Hindlimb muscle (tissue), 1 donor: ENCODE data around the gene TSPAN2. TPM values are rescaled to one million over a fixed set of nuclear protein-coding genes. Genes with fewer than 3 reads are reported as not detected.

Experiments used
- DNase-seq: peaks from one replicate; pipeline ENCODE4 v3.0.0-alpha.2; 2013
- polyA plus RNA-seq: library from polyadenylated mRNA; unstranded; fragments of 120-200 nt; gene quantifications from one replicate; pipeline ENCODE4 v1.2.1, GENCODE V29; 2013; ENCODE audit not compliant: insufficient read length

The TSPAN2 gene
- polyA plus RNA-seq, 1 donor: 9.4 TPM

- DNase-seq: no peak
Measured at GRCh38 chr1:115074839-115075534, 14.3 kb downstream of the TSPAN2 start.

GRCh38 chr1:115073298-115074087, 15.8 kb downstream of the TSPAN2 start:
- no peak for DNase-seq

DNA sequence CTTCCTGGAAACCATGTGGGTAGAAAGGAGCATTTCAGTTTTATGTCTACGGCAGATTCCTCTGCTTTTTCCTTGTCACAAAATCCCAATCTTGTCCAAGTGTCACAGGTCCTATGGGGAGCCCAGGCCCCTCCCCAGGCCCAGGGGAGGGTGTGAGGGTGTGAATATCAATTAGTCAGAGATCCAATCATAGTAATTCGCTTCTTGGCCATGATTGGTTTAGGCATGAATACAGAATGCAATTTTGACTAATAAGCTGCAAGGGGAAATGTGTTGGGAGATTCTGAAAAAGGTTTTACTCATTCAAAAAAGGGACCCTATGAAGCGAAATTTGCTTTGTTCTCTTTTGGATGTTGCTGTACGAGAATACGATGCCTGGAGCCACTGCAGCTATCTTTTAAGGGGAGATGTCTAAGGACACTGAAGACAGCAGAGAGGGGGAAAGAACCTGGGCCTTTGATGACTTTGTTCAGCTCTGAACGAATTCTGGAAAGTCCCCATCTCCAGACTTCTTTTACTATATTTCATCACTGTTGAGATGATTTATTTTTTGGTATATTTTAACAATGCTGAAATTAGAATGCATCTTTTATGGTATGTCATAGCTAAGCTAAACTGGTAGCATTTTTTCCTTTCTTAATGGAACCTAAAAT, 18.2 kb downstream of the TSPAN2 start:
- DNase-seq: no peak

GRCh38 chr1:115069659-115070308, 19.5 kb downstream of the TSPAN2 start:
- DNase-seq: no peak

- DNase-seq: no peak
Measured at GRCh38 chr1:115068826-115069585, 20.3 kb downstream of the TSPAN2 start.

- DNase-seq: no peak
Measured at GRCh38 chr1:115067161-115067859, 22.0 kb downstream of the TSPAN2 start.

DNA sequence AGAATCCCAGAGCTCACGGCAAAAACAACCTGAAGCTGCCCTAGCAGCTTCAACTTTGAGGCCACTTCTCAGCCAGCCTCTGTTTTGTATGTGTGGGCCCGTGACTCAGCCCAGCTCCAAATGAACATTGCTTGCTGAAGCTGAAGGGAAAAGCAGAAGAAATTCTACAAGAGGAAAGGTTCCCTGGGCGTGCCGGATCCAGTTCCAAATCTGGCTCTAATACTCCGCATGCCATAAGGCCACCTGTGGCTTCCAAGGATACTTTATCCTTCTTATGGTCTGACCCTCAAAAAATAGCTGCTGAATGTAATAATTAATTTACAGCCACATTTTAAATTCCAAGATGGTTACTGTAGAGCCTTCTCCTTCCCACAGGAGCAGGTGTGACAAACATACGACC, 24.3 kb downstream of the TSPAN2 start:
- DNase-seq: no peak

- DNase-seq: no peak
Measured at GRCh38 chr1:115064461-115064860, 24.8 kb downstream of the TSPAN2 start.

DNA sequence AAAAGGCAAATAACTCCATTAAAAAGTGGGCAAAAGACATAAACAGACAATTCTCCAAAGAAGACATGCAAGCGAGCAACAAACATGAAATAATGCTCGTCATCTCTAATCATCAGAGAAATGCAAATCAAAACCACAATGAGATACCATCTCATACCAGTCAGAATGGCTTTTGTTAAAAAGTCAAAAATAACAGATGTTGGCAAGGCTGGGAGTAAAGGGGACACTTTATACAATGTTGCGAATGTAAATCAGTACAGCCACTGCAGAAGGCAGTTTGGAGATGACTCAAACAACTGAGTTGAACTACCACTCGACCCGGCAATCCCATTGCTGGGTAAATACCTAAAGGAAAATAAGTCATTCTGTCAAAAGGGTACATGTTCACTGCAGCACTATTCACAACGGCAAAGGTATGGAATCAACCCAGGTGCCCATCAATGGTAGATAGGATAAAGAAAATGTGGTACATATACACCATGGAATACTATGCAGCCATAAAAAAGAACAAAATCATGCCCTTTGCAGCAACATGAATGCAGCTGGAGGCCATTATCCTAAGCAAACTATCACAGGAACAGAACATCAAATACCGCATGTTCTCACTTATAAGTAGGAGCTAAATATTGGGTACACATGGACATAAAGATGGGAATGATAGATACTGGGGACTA, 25.9 kb downstream of the TSPAN2 start:
- DNase-seq: no peak

DNA sequence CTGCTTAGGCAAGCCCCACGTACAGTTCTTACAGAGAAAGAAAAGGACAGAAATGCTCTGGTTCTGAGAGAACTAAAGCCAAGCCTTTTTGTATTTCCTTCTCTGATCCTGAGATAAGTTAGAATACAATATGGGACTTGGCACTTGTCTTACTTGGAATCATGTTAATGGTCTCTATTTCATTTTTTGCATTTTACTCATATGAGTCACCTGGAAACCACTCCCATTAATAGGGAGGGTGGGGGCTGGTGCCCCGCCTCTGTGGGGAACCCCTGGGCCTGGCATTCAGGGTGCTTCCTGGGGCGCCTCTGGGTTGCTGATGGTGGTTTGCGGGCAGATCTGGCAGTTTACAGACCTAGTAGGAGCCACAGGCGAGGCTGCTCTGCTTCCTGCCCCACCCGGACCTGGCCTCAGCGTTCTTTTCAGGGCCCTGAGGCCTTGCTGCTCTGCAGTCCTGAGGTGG, 26.7 kb downstream of the TSPAN2 start:
- DNase-seq: no peak

DNA sequence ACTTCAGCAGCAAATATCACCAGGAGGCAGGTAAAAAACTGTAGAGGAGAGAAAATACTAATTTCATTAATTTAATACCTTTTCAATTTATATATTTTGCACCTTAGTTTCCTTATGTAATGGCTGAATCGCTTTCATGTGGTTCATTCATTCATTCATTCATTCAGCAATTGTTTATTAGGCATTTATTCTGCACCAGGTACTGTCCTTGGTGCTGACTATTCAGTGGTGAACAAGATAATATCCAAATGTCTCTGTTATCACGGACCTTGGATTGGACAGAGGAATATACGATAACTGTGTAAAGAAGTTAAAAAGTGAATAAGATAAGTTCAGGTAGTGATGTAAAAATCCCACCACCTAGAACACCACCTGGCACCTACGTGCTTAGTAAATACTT, 28.8 kb downstream of the TSPAN2 start:
- DNase-seq: no peak

- no peak for DNase-seq
Measured at GRCh38 chr1:115059316-115059715, 30.0 kb downstream of the TSPAN2 start.

DNA sequence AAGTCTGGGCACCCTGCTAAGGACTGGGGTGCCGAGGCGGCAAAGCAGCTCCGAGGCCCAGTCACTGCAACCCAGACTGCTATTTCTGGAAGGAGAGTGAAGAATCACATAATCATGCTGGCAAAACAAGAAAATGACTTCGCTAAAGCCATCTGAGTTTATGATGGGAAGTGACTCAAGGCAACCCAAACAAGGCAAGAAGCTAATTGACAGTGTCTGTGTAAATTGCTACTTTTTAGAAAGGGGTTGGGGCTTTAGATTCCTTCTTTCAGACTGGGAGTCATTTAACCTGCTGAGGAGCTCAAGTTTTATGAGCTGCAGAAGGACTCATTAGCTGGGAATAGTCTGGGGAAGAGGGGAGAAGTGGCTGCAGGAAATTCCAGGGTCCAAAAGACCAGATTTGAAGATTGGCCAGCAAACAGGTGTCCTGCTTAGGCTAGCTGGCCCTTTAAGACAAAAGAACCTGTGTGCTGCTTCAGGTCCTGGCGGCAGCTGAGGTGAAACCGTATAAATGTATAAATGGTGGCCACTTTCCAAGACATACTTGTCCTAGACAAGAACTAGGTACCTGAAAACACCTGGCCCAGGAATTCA, 31.5 kb downstream of the TSPAN2 start:
- no peak for DNase-seq

- DNase-seq: peak; percentile 45
Measured at GRCh38 chr1:115056395-115056798, 32.9 kb downstream of the TSPAN2 start.

DNA sequence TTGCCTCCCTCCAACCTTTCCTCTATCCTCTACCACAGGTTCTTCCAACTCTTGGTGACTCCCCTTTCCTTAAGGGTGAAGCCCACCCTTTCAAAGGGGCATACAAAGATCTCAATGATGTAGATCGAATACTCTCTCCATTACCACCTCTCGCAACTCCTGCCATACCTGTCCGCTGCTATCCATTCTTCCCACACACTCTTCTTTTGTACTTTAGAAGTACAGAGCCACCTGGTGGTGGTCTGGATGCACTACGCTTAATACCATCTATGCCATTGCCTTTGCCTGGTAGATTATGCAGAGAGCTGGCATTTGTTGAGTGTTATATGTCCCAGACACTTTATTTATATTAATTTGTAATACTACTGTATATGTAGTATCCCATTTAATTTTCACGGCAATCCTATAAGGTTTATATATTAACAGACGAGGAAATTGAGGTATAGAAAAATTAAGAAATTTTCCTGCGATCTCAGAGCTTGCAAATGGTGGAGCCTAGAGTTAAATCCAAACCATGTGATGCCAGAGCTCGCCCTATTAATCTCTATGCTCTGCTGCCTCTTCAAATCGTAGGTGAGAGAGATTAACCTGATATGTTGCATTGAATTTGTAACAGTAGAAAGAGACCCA, 36.7 kb downstream of the TSPAN2 start:
- DNase-seq: no peak

DNA sequence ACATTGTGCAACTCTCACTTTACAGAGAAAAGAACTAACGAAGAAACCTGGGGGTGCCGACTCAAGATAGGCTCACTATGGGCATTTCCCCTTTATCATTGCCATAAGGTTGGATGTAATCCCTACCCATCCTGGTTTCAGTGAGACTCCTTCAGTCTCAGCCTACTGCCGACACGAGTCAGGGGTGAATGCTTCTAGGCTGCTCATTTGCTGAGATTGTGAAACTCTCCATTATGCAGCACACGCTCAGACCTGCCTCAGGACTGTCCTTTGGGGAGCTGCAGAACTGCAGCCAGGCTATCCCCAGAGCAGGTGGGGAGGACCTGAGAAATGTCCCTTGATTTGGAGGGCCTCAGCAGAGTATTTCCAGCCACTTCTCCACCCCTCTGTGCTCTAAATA, 37.5 kb downstream of the TSPAN2 start:
- no peak for DNase-seq

DNA sequence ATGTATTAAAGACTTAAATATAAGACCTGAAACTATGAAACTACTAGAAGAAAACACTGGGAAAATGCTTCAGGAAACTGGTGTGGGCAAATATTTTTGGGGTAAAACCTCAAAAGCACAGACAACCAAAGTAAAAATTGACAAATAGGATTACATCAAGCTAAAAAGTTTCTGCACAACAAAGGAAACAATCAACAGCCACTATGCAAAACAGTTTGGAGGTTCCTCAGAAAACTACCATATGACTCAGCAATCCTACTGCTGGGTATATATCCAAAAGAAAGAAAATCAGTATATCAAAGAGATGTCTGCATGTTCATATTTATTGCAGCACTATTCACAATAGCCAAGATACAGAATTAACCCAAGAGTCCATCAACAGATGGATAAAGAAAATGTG, 42.6 kb downstream of the TSPAN2 start:
- DNase-seq: no peak

GRCh38 chr1:115041654-115042053, 47.6 kb downstream of the TSPAN2 start:
- DNase-seq: no peak

- DNase-seq: no peak
Measured at GRCh38 chr1:115040501-115040900, 48.8 kb downstream of the TSPAN2 start.
